ENCODE measurements around the gene ADORA1.

DNA sequence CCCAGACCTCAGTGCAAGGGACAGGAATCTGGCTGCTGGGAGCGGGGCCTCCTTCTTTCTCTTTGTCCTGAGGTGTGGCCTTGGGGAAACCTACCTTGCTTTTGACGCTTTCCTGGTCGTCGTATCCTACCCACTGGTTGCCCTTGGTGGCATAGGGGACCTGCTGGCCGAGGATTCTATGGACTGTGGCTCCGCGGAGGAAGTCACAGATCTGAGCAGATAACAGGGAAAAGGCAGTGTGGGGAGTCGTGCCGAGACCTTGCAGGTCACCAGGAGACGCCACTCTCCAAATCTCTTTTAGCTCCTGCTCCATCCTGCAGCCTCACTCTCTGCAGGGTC, 52.1 kb downstream of the ADORA1 start:
- TF ChIP-seq, protein P1, sequence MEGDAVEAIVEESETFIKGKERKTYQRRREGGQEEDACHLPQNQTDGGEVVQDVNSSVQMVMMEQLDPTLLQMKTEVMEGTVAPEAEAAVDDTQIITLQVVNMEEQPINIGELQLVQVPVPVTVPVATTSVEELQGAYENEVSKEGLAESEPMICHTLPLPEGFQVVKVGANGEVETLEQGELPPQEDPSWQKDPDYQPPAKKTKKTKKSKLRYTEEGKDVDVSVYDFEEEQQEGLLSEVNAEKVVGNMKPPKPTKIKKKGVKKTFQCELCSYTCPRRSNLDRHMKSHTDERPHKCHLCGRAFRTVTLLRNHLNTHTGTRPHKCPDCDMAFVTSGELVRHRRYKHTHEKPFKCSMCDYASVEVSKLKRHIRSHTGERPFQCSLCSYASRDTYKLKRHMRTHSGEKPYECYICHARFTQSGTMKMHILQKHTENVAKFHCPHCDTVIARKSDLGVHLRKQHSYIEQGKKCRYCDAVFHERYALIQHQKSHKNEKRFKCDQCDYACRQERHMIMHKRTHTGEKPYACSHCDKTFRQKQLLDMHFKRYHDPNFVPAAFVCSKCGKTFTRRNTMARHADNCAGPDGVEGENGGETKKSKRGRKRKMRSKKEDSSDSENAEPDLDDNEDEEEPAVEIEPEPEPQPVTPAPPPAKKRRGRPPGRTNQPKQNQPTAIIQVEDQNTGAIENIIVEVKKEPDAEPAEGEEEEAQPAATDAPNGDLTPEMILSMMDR (conservative IDR thresholded peaks at IDR 0.05 in 1 of 2, IDR thresholded peaks at IDR 0.05 in 1 of 2; ENCODE audit: extremely low read depth in 1 of 2, insufficient read depth in 1 of 2, low read depth in 1 of 2, low read length in 2 of 2) = no peak
- TF ChIP-seq EZH2 (IDR thresholded peaks at IDR 0.05; ENCODE audit: borderline replicate concordance, low read length) = no peak
